ENCODE measurements around the gene GRHL1.

GRHL1 gene

DNA sequence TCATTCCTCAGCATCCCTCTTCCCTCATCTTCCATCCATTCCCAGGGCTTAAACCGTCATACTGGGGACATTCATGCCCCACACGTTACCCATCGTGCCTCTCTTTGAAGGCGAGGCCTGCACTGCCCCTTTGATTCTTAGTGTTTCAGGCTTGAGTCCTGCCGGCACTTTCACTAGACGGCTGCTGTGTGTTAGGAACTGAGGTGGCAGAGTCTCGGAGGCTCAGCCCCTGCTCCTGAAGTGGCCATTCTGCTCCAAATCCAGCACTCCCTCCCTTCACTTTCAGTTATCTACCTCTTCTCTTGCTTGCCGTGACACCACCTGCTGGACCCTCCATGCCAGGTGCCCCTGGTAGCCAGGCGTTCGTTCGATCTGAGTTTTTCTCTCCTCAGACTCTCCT is 43.0 kb downstream of the GRHL1 start:
- DNase-seq, result no peak

GRCh38 chr2:9995059-9995458 is 43.6 kb downstream of the GRHL1 start:
- no peak for DNase-seq

GRCh38 chr2:9996321-9996720 is 44.8 kb downstream of the GRHL1 start:
- DNase-seq, result no peak

DNA sequence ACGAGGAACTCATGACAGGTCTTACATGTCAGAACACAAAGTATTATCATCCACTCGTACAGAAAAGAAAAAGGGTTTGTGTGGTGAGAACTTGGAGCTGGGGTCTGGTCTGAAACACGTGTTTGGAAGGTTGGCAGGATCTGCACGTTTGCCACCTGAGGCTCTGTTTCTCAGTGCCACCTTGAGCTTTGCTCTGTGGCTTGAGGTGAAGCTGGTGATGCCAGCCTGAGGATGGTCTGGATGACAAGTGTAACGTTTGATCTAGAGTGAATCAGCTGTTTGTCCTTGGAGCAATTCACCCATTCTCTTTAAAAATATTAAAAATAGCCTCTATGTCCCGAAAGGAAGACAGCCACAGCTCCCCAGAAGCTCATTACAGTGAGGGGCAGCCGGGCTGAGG is 46.4 kb downstream of the GRHL1 start:
- no peak for DNase-seq

GRCh38 chr2:9998916-9999654 is 47.6 kb downstream of the GRHL1 start:
- DNase-seq, result no peak

GRCh38 chr2:9999693-10000092 is 48.2 kb downstream of the GRHL1 start:
- DNase-seq, result no peak

GRCh38 chr2:10000541-10000940 is 49.0 kb downstream of the GRHL1 start:
- no peak for DNase-seq

DNA sequence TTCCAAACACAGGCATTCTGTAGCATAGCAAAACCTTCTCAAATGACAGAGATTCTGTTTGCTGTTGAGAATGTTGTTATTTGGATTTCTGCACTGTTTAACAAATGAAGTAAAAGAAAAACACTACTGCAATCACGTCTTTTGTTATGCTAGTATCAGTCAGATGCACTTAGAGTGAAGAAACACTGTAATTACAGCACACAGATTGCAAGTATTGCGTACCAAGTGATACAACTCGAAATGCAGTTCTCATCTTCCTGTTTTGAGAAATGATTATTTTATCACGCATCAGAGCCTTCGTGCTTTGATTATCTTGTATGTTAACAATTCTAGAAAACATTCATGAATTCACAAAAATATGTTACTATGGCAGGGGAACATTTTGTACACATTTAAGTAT is 50.1 kb downstream of the GRHL1 start:
- no peak for DNase-seq

DNA sequence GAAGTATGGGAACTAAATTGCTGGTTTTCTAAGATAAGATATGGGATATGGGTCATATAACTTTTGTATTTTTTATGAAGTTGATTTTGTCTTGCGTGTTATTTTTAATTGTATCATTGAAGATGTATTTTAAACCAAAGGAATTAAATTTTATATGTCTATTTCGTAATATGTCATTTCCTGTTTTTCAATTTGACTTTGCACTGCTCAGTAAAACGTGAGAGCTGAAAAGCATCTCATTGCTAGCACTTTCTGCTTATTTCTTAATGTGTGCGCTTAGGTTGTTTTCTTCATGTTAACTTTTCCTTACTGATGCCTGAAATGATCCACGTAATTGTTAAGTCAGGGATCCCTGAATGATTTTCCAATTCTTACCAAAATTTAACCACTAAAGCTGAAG is 50.6 kb downstream of the GRHL1 start:
- no peak for DNase-seq

GRCh38 chr2:10002681-10003080 is 51.2 kb downstream of the GRHL1 start:
- no peak for DNase-seq

DNA sequence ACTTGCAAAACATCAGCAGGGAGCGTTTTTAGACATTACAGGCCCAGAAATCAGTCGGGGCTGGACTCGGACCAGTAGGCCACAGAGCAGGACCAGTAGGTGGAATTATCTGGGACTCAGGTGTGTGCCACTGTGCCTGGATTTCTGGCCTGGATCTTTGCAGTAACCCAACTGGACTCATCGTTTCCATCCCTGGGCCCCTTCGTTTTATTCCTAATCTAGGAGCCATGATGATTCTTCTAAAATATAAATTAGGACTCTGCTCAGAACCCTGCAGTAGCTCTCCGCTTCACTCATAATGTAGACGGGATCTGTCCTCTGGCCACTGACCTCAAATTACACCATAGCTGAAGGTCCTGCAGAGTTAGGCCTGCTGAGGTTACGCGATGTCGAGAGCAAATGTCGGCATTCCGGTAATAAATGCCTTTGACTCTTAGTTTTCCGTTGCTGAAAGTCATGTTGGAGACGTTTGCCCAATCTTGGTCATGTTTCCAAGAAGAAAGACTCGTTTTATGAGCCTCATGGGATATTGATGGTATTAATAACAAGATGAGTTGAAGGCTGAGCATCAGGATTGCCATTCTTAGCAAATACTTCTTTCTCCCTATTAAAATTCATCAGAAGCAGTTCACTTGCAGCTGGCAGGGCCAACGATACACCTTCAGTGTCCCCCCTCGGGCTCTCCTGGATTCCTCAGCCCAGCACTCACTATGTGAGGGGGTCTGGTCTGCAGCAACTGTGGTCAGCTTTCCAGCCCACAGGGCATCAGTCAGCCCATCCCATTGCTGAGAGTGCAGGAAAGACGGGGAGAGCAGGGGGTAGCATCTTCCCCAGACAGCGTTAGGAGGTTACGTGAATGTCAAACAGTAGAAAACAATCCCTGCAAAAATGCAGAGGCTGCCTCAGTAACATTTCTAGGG is 52.0 kb downstream of the GRHL1 start:
- no peak for DNase-seq

DNA sequence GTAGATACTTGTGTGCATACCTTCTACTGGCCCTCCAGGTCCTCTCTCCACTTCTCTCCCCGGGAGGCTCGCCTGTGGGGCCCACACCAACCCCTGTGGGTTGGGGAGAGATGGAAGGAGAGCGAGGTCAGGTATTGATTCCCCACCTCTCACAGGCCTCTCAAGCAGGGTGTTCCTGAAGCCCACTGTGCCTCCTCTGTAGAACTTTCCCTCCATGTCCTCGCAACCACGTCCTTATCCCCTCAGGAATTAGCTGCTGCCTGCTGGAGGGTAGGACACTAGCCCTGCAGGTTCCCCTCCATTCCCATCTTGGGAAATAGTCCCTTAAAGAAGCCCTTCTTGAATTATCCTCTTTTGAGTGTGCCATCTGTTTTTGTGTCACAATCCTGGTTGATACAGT is 52.9 kb downstream of the GRHL1 start:
- no peak for DNase-seq

- DNase-seq, result no peak
Observed at GRCh38 chr2:10004836-10005235, 53.3 kb downstream of the GRHL1 start.

DNA sequence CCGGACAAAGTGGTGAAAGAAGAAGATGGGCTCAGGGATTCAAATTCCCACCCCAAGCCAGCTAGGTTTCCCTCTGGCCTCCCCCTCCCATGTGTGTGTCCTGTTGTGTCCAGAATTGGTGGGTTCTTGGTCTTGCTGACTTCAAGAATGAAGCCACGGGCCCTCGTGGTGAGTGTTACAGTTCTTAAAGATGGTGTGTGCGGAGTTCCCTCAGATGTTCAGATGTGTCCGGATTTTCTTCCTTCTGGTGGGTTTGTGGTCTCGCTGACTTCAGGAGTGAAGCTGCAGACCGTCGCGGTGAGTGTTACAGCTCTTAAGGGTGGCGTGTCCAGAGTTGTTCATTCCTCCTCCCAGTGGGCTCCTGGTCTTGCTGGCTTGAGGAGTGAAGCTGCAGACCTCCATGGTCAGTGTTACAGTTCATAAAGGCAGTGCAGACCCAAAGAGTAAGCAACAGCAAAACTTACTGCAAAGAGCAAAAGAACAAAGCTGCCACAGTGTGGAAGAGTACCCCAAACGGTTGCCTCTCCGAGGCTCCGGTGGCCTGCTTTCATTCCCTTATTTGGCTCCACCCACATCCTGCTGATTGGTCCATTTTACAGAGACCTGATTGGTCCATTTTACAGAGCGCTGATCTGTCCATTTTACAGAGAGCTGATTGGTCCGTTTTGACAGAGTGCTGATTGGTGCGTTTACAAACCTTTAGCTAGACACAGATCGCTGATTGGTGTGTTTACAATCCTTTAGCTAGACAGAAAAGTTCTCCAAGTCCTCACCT is 54.2 kb downstream of the GRHL1 start:
- no peak for DNase-seq

GRCh38 chr2:10006236-10007161 is 55.0 kb downstream of the GRHL1 start:
- DNase-seq, result no peak

DNA sequence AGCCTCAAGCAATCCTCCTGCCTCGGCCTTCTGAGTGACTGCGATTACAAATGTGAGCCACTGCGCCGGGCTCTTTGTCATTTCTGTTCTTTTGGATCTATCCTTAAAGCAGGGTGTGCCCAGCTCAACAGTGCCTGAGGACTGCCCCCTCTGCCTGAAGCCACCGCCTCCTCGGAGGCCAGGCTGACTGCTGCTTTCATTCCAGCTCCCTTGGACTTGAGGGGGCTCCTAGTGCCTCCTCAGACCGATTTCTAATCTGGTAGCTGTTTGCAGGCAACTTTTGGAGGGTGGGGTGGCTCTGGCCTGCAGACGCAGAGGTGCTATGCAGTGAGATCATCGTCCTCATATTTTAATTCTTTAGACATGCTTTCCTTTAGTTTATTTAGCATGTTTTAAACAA is 55.9 kb downstream of the GRHL1 start:
- DNase-seq, result no peak

DNA sequence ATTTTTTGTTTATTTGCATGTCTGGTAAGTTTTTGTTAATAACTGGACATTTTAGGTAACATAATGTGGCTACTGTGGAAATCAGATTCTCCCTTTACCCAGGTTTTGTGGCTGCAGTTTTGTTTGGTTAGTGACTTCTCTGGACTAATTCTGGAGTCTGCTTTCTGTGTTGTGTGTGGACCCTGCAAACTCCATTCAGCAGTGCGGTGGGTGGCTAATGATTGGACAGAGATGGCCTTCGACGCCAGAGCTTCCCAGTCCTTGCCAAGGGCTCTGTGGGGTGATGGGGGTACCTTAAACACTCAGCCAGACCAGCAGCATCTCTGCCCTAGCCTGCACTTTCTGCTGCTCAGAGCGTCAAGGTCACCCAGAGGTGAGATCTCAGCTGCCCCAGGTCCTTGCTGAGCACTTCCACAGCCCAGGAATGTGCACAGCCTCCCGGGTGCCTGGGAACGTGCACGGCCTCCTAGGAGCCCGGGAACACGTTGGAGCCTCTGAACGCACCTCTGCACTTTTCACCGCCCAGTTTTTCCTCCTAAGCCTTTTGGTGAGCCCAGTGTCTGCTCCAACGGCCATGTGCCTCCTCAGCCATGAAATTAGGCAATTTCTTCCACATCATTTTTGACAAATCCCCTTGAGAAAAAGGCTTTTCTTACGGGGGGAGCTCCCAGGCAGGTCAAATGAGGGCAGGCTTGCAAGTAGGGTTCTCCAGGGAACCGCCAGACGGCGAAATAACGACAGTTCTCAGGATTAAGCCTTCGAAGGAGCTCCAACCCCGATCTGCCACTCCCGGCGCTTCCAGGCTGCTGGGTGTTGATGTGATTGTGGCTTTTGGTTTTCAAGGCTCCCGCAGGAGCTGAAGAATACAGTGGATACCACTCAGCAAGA is 56.7 kb downstream of the GRHL1 start:
- no peak for DNase-seq

- no peak for DNase-seq
Observed at GRCh38 chr2:10008809-10009176, 57.3 kb downstream of the GRHL1 start.

DNA sequence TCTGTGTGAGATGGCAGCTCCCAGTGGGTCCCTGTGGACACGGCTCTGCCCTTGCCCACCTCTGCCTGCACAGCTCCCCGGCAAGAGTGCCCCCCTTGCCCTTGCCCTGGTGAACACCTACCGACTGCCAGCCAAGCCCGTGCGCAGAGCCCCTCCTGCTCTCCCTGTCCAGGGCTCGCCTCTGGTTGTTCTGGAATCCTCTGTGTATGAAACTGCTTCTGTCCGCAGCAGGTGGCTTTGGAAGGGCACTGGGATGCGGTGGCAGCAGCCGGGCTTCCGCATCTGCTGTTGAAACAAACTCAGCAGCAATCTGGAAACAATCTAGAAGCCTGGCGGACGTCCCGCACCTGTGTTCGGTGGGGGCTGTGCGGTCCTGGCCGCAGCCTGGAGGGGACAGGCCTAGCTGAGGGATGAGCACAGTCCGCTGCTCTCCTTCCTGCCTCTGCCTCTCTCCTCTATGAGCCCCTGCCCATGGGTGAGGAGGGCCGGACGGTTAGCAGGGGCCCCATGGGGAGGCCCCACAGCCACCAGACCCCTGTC is 57.8 kb downstream of the GRHL1 start:
- no peak for DNase-seq

DNA sequence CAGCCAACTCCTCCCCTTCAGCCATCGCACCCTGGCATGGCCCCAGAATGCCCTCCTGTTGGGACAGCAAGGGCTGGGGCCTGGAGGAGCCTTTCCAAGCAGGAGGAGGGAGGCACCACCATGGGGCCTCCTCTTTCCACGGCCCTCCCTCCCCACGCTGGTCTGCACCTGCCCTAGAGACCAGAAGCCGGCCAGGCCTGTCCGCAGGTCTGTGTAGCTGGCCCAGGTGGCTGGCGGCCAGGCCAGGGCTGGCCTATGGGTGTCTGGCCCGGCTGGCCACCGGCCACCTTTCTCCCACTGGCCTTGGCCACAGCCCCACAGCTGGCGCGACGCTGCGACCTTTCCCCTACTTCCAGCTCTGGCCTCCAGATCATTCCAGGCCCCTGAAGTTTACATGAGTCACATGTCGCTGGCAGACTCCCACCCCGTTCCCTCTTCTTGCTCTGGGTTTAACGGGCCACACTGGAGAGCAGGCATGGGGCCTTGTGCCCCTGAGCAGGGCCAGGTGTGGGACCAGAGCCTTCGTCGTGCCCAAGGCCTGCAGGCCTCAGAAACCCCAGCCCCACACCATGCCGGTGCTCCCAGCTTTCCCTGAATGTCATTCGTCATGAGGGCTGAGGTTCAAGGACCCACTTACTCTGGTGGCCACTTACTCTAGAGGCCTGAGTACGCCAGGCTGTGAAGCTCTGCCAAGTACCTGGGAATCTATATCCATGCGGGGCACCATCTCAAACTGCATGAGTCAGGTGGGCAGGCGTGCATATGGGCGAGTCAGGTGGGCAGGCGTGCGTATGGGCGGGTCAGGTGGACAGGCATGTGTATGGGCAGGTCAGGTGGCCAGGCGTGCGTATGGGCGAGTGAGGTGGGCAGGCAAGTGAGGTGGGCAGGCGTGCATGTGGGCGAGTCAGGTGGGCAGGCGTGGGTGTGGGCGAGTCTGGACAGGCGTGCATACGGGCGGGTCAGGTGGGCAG is 58.6 kb downstream of the GRHL1 start:
- no peak for DNase-seq

Data from T-helper 1 cell (primary cell).